Sigmoid colon (tissue), 3 donors: Measurements from ENCODE around the gene RHOA.

Experiments used
- CTCF ChIP-seq, 4 experiments: fragments of 450-650 bp in 3 of 4; fragments of 200-600 bp in 1 of 4; IDR thresholded peaks; one replicate each; pipeline ENCODE4 v1.5.1; 2016 to 2019; ENCODE audit warnings: antibody characterized with exemption in 4 of 4, mild to moderate bottlenecking in 3 of 4, moderate library complexity in 2 of 4
- POLR2A ChIP-seq, 2 donors: fragments of 450-650 bp; IDR thresholded peaks; one replicate each; pipeline ENCODE4 v1.6.1; 2016; ENCODE audit warnings: antibody characterized with exemption in 2 of 2, mild to moderate bottlenecking in 2 of 2, moderate library complexity in 2 of 2

- TF ChIP-seq CTCF (IDR thresholded peaks at IDR 0.05) (no peak), POLR2A (IDR thresholded peaks at IDR 0.05) (no peak)
These were observed 72.2 kb downstream of the RHOA start for GRCh38 chr3:49339581-49339940.
